ENCODE results near the gene RUNX1.
"Not testable (repeated sequence)": the region's sequence is repeated elsewhere in the genome, so short reads cannot be mapped to it uniquely, and the experiment has no call there.

The RUNX1 gene

GRCh38 chr21:34968414-34969333 lies 80.4 kb downstream of the RUNX1 start:
- Histone ChIP-seq H3K27ac (ENCODE audit: low read depth, low read length) (no peak overlapping the region), H3K36me3 (ENCODE audit: control insufficient read depth in 5 of 5, insufficient read depth in 5 of 5, low read length in 5 of 5) (no peaks in the 10 kb centered on the region), H3K9ac (ENCODE audit: low read length in 5 of 5) (no peak overlapping the region), H3K4me3 (ENCODE audit: low read depth in 1 of 5, low read length in 5 of 5) (no peak overlapping the region), H3K27me3 (ENCODE audit: control insufficient read depth in 5 of 5, insufficient read depth in 4 of 5, low read length in 5 of 5) (peaks cover 0 to 4% (median 3%) of the 10 kb centered on the region in 5 donors), H3K9me3 (ENCODE audit: control insufficient read depth in 5 of 5, low read length in 5 of 5) (no peaks in the 10 kb centered on the region), H3K4me1 (ENCODE audit: control insufficient read depth in 5 of 5, insufficient read depth in 5 of 5, low read length in 5 of 5) (peaks cover 0 to 8% (median 0%) of the 10 kb centered on the region in 5 donors)

- Histone ChIP-seq H3K9ac (ENCODE audit: low read length in 5 of 5) (no peak overlapping the region), H3K36me3 (ENCODE audit: control insufficient read depth in 5 of 5, insufficient read depth in 5 of 5, low read length in 5 of 5) (no peaks in the 10 kb centered on the region), H3K4me1 (ENCODE audit: control insufficient read depth in 5 of 5, insufficient read depth in 5 of 5, low read length in 5 of 5) (peaks cover 0 to 8% (median 0%) of the 10 kb centered on the region in 5 donors), H3K4me3 (ENCODE audit: low read depth in 1 of 5, low read length in 5 of 5) (no peak overlapping the region), H3K27ac (ENCODE audit: low read depth, low read length) (no peak overlapping the region), H3K9me3 (ENCODE audit: control insufficient read depth in 5 of 5, low read length in 5 of 5) (no peaks in the 10 kb centered on the region), H3K27me3 (ENCODE audit: control insufficient read depth in 5 of 5, insufficient read depth in 4 of 5, low read length in 5 of 5) (peaks cover 0 to 7% (median 3%) of the 10 kb centered on the region in 5 donors)
Measured at GRCh38 chr21:34967509-34968289, 81.4 kb downstream of the RUNX1 start.

GRCh38 chr21:34966881-34967280 lies 82.2 kb downstream of the RUNX1 start:
- H3K27ac ChIP-seq (ENCODE audit: low read depth, low read length); H3K9ac ChIP-seq (ENCODE audit: low read length in 5 of 5); H3K4me1 ChIP-seq (ENCODE audit: control insufficient read depth in 5 of 5, insufficient read depth in 5 of 5, low read length in 5 of 5); H3K27me3 ChIP-seq (ENCODE audit: control insufficient read depth in 5 of 5, insufficient read depth in 4 of 5, low read length in 5 of 5); H3K9me3 ChIP-seq (ENCODE audit: control insufficient read depth in 5 of 5, low read length in 5 of 5); H3K4me3 ChIP-seq (ENCODE audit: low read depth in 1 of 5, low read length in 5 of 5); H3K36me3 ChIP-seq (ENCODE audit: control insufficient read depth in 5 of 5, insufficient read depth in 5 of 5, low read length in 5 of 5): not testable (repeated sequence)

GRCh38 chr21:34965200-34966174 lies 83.6 kb downstream of the RUNX1 start:
- peaks cover 0 to 6% (median 0%) of the 10 kb centered on the region in 5 donors for H3K4me1 ChIP-seq (ENCODE audit: control insufficient read depth in 5 of 5, insufficient read depth in 5 of 5, low read length in 5 of 5)
- H3K4me3 ChIP-seq (ENCODE audit: low read depth in 1 of 5, low read length in 5 of 5): peak overlapping the region in 1 of 5 donors; percentile 5
- H3K9me3 ChIP-seq (ENCODE audit: control insufficient read depth in 5 of 5, low read length in 5 of 5): no peaks in the 10 kb centered on the region
- H3K36me3 ChIP-seq (ENCODE audit: control insufficient read depth in 5 of 5, insufficient read depth in 5 of 5, low read length in 5 of 5): no peaks in the 10 kb centered on the region
- H3K27ac ChIP-seq (ENCODE audit: low read depth, low read length): no peak overlapping the region
- H3K9ac ChIP-seq (ENCODE audit: low read length in 5 of 5): no peak overlapping the region
- peaks cover 0 to 7% (median 3%) of the 10 kb centered on the region in 5 donors for H3K27me3 ChIP-seq (ENCODE audit: control insufficient read depth in 5 of 5, insufficient read depth in 4 of 5, low read length in 5 of 5)

- Histone ChIP-seq H3K9ac (ENCODE audit: low read length in 5 of 5) (no peak overlapping the region), H3K4me3 (ENCODE audit: low read depth in 1 of 5, low read length in 5 of 5) (no peak overlapping the region), H3K27ac (ENCODE audit: low read depth, low read length) (no peak overlapping the region), H3K9me3 (ENCODE audit: control insufficient read depth in 5 of 5, low read length in 5 of 5) (no peaks in the 10 kb centered on the region), H3K4me1 (ENCODE audit: control insufficient read depth in 5 of 5, insufficient read depth in 5 of 5, low read length in 5 of 5) (no peaks in the 10 kb centered on the region), H3K36me3 (ENCODE audit: control insufficient read depth in 5 of 5, insufficient read depth in 5 of 5, low read length in 5 of 5) (no peaks in the 10 kb centered on the region), H3K27me3 (ENCODE audit: control insufficient read depth in 5 of 5, insufficient read depth in 4 of 5, low read length in 5 of 5) (peaks cover 0 to 7% (median 3%) of the 10 kb centered on the region in 5 donors)
Measured at GRCh38 chr21:34962586-34963222, 86.4 kb downstream of the RUNX1 start.

- no peak overlapping the region for H3K27ac ChIP-seq (ENCODE audit: low read depth, low read length)
- no peaks in the 10 kb centered on the region for H3K4me1 ChIP-seq (ENCODE audit: control insufficient read depth in 5 of 5, insufficient read depth in 5 of 5, low read length in 5 of 5)
- H3K4me3 ChIP-seq (ENCODE audit: low read depth in 1 of 5, low read length in 5 of 5): no peak overlapping the region
- H3K9me3 ChIP-seq (ENCODE audit: control insufficient read depth in 5 of 5, low read length in 5 of 5): no peaks in the 10 kb centered on the region
- no peak overlapping the region for H3K9ac ChIP-seq (ENCODE audit: low read length in 5 of 5)
- H3K36me3 ChIP-seq (ENCODE audit: control insufficient read depth in 5 of 5, insufficient read depth in 5 of 5, low read length in 5 of 5): no peaks in the 10 kb centered on the region
- peaks cover 0 to 7% (median 3%) of the 10 kb centered on the region in 5 donors for H3K27me3 ChIP-seq (ENCODE audit: control insufficient read depth in 5 of 5, insufficient read depth in 4 of 5, low read length in 5 of 5)
Measured at GRCh38 chr21:34962136-34962535, 87.0 kb downstream of the RUNX1 start.

GRCh38 chr21:34960687-34961086 lies 88.4 kb downstream of the RUNX1 start:
- Histone ChIP-seq H3K27ac (ENCODE audit: low read depth, low read length) (no peak overlapping the region), H3K27me3 (ENCODE audit: control insufficient read depth in 5 of 5, insufficient read depth in 4 of 5, low read length in 5 of 5) (peaks cover 0 to 6% (median 3%) of the 10 kb centered on the region in 5 donors), H3K4me1 (ENCODE audit: control insufficient read depth in 5 of 5, insufficient read depth in 5 of 5, low read length in 5 of 5) (no peaks in the 10 kb centered on the region)

GRCh38 chr21:34959607-34960006 lies 89.5 kb downstream of the RUNX1 start:
- peaks cover 0 to 4% (median 0%) of the 10 kb centered on the region in 5 donors for H3K27me3 ChIP-seq (ENCODE audit: control insufficient read depth in 5 of 5, insufficient read depth in 4 of 5, low read length in 5 of 5)
- no peak overlapping the region for H3K9ac ChIP-seq (ENCODE audit: low read length in 5 of 5)
- H3K27ac ChIP-seq (ENCODE audit: low read depth, low read length): no peak overlapping the region
- H3K4me1 ChIP-seq (ENCODE audit: control insufficient read depth in 5 of 5, insufficient read depth in 5 of 5, low read length in 5 of 5): no peaks in the 10 kb centered on the region
- H3K36me3 ChIP-seq (ENCODE audit: control insufficient read depth in 5 of 5, insufficient read depth in 5 of 5, low read length in 5 of 5): no peaks in the 10 kb centered on the region
- H3K4me3 ChIP-seq (ENCODE audit: low read depth in 1 of 5, low read length in 5 of 5): no peak overlapping the region
- no peaks in the 10 kb centered on the region for H3K9me3 ChIP-seq (ENCODE audit: control insufficient read depth in 5 of 5, low read length in 5 of 5)

More at GRCh38 chr21:34960687-34961086, 88.4 kb downstream of the RUNX1 start:
- H3K36me3 ChIP-seq (ENCODE audit: control insufficient read depth in 5 of 5, insufficient read depth in 5 of 5, low read length in 5 of 5): no peaks in the 10 kb centered on the region
- no peaks in the 10 kb centered on the region for H3K9me3 ChIP-seq (ENCODE audit: control insufficient read depth in 5 of 5, low read length in 5 of 5)
- H3K4me3 ChIP-seq (ENCODE audit: low read depth in 1 of 5, low read length in 5 of 5): no peak overlapping the region
- H3K9ac ChIP-seq (ENCODE audit: low read length in 5 of 5): no peak overlapping the region

- Histone ChIP-seq H3K9ac (ENCODE audit: low read length in 5 of 5) (no peak overlapping the region), H3K27ac (ENCODE audit: low read depth, low read length) (no peak overlapping the region), H3K27me3 (ENCODE audit: control insufficient read depth in 5 of 5, insufficient read depth in 4 of 5, low read length in 5 of 5) (peaks cover 0 to 2% (median 0%) of the 10 kb centered on the region in 5 donors), H3K9me3 (ENCODE audit: control insufficient read depth in 5 of 5, low read length in 5 of 5) (no peaks in the 10 kb centered on the region), H3K4me3 (ENCODE audit: low read depth in 1 of 5, low read length in 5 of 5) (no peak overlapping the region), H3K36me3 (ENCODE audit: control insufficient read depth in 5 of 5, insufficient read depth in 5 of 5, low read length in 5 of 5) (no peaks in the 10 kb centered on the region), H3K4me1 (ENCODE audit: control insufficient read depth in 5 of 5, insufficient read depth in 5 of 5, low read length in 5 of 5) (no peaks in the 10 kb centered on the region)
Measured at GRCh38 chr21:34958040-34958439, 91.1 kb downstream of the RUNX1 start.

All from subcutaneous abdominal adipose tissue (tissue), 5 donors.